Neutrophil (primary cell): Measurements from ENCODE around the gene RAB26.

Experiments
- H3K27ac ChIP-seq: fragments of 200-600 bp; sonication (generic); 2 replicates; pipeline ENCODE4 v1.5.1; 2016; ENCODE audit warnings: mild to moderate bottlenecking, moderate library complexity
- H3K27me3 ChIP-seq: fragments of 200-600 bp; sonication (generic); 2 replicates; pipeline ENCODE4 v1.6.0; 2016; ENCODE audit warnings: mild to moderate bottlenecking
- H3K36me3 ChIP-seq: fragments of 200-600 bp; sonication (generic); 2 replicates; pipeline ENCODE4 v1.5.1; 2017
- H3K4me1 ChIP-seq, 2 experiments: fragments of 200-600 bp in 1 of 2; sonication (generic) in 1 of 2; 1 replicate in 1 of 2; 2 replicates in 1 of 2; pipeline versions ENCODE4 v1.5.1 to v1.6.1; 2013 to 2016; ENCODE audit warnings: low read depth in 1 of 2, low read length in 1 of 2, mild to moderate bottlenecking in 1 of 2, moderate library complexity in 1 of 2; ENCODE audit not compliant: control insufficient read depth in 1 of 2, insufficient read depth in 1 of 2
- H3K4me3 ChIP-seq, 2 experiments: fragments of 200-600 bp in 1 of 2; sonication (generic) in 1 of 2; 1 replicate in 1 of 2; 2 replicates in 1 of 2; pipeline ENCODE4 v1.5.1; 2013 to 2016; ENCODE audit warnings: low read depth in 1 of 2, low read length in 1 of 2, mild to moderate bottlenecking in 1 of 2, moderate library complexity in 1 of 2
- H3K9me3 ChIP-seq: fragments of 200-600 bp; sonication (generic); 2 replicates; pipeline ENCODE4 v1.5.1; 2016
- TF ChIP-seq, protein P1 (sequence below): fragments of 200-600 bp; sonication (generic); IDR thresholded peaks from 2 replicates; pipeline ENCODE4 v1.5.1; 2016; ENCODE audit warnings: antibody characterized with exemption

The RAB26 gene

GRCh38 chr16:2165861-2166260 lies 17.4 kb downstream of the RAB26 start:
- TF ChIP-seq, protein P1, sequence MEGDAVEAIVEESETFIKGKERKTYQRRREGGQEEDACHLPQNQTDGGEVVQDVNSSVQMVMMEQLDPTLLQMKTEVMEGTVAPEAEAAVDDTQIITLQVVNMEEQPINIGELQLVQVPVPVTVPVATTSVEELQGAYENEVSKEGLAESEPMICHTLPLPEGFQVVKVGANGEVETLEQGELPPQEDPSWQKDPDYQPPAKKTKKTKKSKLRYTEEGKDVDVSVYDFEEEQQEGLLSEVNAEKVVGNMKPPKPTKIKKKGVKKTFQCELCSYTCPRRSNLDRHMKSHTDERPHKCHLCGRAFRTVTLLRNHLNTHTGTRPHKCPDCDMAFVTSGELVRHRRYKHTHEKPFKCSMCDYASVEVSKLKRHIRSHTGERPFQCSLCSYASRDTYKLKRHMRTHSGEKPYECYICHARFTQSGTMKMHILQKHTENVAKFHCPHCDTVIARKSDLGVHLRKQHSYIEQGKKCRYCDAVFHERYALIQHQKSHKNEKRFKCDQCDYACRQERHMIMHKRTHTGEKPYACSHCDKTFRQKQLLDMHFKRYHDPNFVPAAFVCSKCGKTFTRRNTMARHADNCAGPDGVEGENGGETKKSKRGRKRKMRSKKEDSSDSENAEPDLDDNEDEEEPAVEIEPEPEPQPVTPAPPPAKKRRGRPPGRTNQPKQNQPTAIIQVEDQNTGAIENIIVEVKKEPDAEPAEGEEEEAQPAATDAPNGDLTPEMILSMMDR = no peak
- H3K27ac ChIP-seq = no peak overlapping the region
- H3K4me1 ChIP-seq = no peaks in the 10 kb centered on the region

DNA sequence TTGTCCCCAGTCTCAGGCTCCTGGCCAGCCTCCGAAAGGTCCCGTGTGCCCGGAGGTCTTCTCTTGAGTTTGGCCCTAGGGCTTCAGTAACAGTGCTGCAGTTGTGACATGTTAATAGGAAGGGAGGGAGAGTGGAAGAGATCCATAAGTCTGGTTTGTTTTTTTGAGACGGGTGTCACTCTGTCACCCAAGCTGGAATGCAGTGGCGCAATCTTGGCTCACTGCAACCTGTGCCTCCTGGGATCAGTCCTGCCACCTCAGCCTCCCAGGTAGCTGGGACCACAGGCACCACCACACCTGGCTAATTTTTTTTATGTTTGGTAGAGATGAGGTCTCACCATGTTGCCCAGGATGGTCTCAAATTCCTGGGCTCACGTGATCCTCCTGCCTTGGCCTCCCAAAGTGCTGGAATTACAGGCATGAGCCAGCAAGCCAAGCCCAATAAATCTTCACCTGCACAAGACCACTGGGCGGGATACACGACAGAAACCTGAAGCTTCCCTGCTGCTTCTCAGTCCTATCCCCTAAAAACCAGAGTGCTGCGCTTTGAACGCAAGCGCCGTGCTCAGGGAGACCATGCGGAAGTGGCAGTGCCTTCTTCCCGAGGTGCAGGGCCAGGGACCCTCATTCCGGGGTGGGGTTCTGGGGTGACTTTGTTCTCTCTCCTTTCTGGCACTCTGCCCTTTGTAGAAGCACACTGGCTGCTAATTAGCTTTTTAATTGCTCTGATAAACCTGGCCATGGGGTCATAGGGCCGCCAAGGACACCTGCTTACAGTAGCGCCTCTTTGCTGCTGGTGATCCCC lies 18.0 kb downstream of the RAB26 start:
- H3K9me3 ChIP-seq = no peaks in the 10 kb centered on the region
- H3K27ac ChIP-seq = no peak overlapping the region
- no peaks in the 10 kb centered on the region for H3K4me1 ChIP-seq
- H3K27me3 ChIP-seq = no peaks in the 10 kb centered on the region
- TF ChIP-seq, protein P1 = no peak
- H3K4me3 ChIP-seq = no peak overlapping the region
- H3K36me3 ChIP-seq = peaks cover 61% of the 10 kb centered on the region

More at GRCh38 chr16:2165861-2166260, 17.4 kb downstream of the RAB26 start:
- Histone ChIP-seq H3K27me3 (no peaks in the 10 kb centered on the region), H3K4me3 (no peak overlapping the region), H3K36me3 (peaks cover 55% of the 10 kb centered on the region), H3K9me3 (no peaks in the 10 kb centered on the region)

GRCh38 chr16:2167068-2167638 lies 18.7 kb downstream of the RAB26 start:
- H3K36me3 ChIP-seq = peaks cover 68% of the 10 kb centered on the region
- no peaks in the 10 kb centered on the region for H3K27me3 ChIP-seq
- no peak overlapping the region for H3K27ac ChIP-seq
- H3K9me3 ChIP-seq = no peaks in the 10 kb centered on the region
- no peaks in the 10 kb centered on the region for H3K4me1 ChIP-seq
- H3K4me3 ChIP-seq = no peak overlapping the region
- TF ChIP-seq, protein P1 = no peak

- Histone ChIP-seq H3K27ac (no peak overlapping the region), H3K27me3 (no peaks in the 10 kb centered on the region), H3K4me3 (no peak overlapping the region), H3K9me3 (no peaks in the 10 kb centered on the region), H3K4me1 (no peaks in the 10 kb centered on the region), H3K36me3 (peaks cover 95% of the 10 kb centered on the region)
- TF ChIP-seq, protein P1 = no peak
Observed at GRCh38 chr16:2170080-2170479, 21.7 kb downstream of the RAB26 start.

GRCh38 chr16:2170587-2171435 lies 22.4 kb downstream of the RAB26 start:
- Histone ChIP-seq H3K27ac (no peak overlapping the region), H3K4me3 (no peak overlapping the region), H3K36me3 (peaks cover 98% of the 10 kb centered on the region), H3K4me1 (no peaks in the 10 kb centered on the region), H3K27me3 (no peaks in the 10 kb centered on the region), H3K9me3 (no peaks in the 10 kb centered on the region)
- TF ChIP-seq, protein P1 = no peak
